HepG2 (cell line): Measurements from ENCODE around the gene HBEGF.

Source experiments
- ATRX ChIP-seq: sonication (generic); formaldehyde crosslinking; IDR thresholded peaks from 2 replicates; pipeline ENCODE4 v1.4.0; 2020; ENCODE audit warnings: missing genetic modification reagents, borderline replicate concordance
- CBX2 ChIP-seq, 2 experiments: fragments of 200-600 bp in 1 of 2; sonication (generic); formaldehyde crosslinking in 1 of 2; IDR thresholded peaks; 2 replicates each; pipeline versions ENCODE4 v1.7.0 to v1.8.1; 2018 to 2022; ENCODE audit warnings: low read depth in 2 of 2, low read length in 1 of 2, mild to moderate bottlenecking in 1 of 2, missing genetic modification reagents in 1 of 2
- CEBPB ChIP-seq: IDR thresholded peaks from 2 replicates; pipeline ENCODE4 v1.6.1; 2011; ENCODE audit warnings: low read depth, low read length, improper control_type of control experiment, borderline replicate concordance
- HNF4G ChIP-seq, 2 experiments: sonication (generic) in 1 of 2; formaldehyde crosslinking in 1 of 2; IDR thresholded peaks; 2 replicates each; pipeline versions ENCODE4 v1.4.0 to v1.6.1; 2011 to 2020; ENCODE audit warnings: borderline replicate concordance in 2 of 2, low read depth in 2 of 2, mild to moderate bottlenecking in 2 of 2, low read length in 1 of 2, missing genetic modification reagents in 1 of 2, moderate library complexity in 1 of 2
- JUN ChIP-seq: sonication (generic); formaldehyde crosslinking; IDR thresholded peaks from 2 replicates; pipeline ENCODE4 v1.4.0; 2020; ENCODE audit warnings: mild to moderate bottlenecking, missing genetic modification reagents
- KDM4B ChIP-seq: sonication (generic); formaldehyde crosslinking; IDR thresholded peaks from 2 replicates; pipeline ENCODE4 v1.4.0; 2020; ENCODE audit warnings: missing genetic modification reagents
- RAD21 ChIP-seq: fragments of 450-650 bp; formaldehyde crosslinking; IDR thresholded peaks from 2 replicates; pipeline ENCODE4 v1.5.0; 2020; ENCODE audit warnings: mild to moderate bottlenecking
- ZNF451 ChIP-seq: sonication (generic); formaldehyde crosslinking; IDR thresholded peaks from 2 replicates; pipeline ENCODE4 v1.5.0; 2020; ENCODE audit warnings: mild to moderate bottlenecking, missing genetic modification reagents

DNA sequence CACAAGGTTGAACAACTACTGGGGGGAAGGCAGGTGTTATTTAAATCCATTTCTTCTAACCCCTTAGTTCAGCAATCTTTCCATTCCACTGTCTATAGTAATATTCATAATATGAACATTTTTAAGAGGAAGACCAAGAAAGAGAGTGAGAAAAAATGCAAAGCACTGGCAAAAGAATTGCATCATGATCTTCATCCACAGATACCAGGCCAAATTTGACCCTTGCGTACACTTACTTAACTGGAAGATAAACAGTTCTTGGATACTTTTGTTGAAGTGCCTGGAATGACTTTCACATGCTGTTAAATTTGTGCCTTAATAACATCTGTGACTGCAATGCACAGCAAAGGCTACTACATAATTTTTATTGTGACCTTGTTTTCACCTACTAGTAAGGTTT lies 45.3 kb downstream of the HBEGF start:
- TF ChIP-seq CBX2 (IDR thresholded peaks at IDR 0.05; ENCODE audit: low read depth, low read length) (no peak), CBX2 (CRISPR knock-in tag; IDR thresholded peaks at IDR 0.05; ENCODE audit: low read depth) (no peak), KDM4B (CRISPR knock-in tag) (no peak), RAD21 (no peak), JUN (CRISPR knock-in tag) (no peak), CEBPB (peak; percentile 28; the same call in 1 of the 2 replicates), HNF4G (IDR thresholded peaks at IDR 0.05; ENCODE audit: borderline replicate concordance, low read depth, low read length) (no peak), HNF4G (CRISPR knock-in tag; IDR thresholded peaks at IDR 0.05; ENCODE audit: borderline replicate concordance, low read depth) (no peak), ATRX (CRISPR knock-in tag) (no peak), ZNF451 (CRISPR knock-in tag) (no peak)
